H1 (cell line): ENCODE measurements around the gene DMBT1. TPM values are rescaled to one million over a fixed set of nuclear protein-coding genes. Genes with fewer than 3 reads are reported as not detected.

ENCODE experiments used
- CTCF ChIA-PET: fragments of 300-600 bp; sonication (Branson Sonifier 250); formaldehyde crosslinking; loops from one replicate; lab custom pipeline; 2021; ENCODE audit not compliant: partially characterized antibody; lab: Charles Lee
- POLR2A ChIA-PET: fragments of 300-600 bp; sonication (Branson Sonifier 250); formaldehyde crosslinking; loops from one replicate; lab custom pipeline; 2021; ENCODE audit warnings: inconsistent platforms; ENCODE audit not compliant: partially characterized antibody; lab: Charles Lee
- DNase-seq, 2 experiments: peaks; one replicate each; pipeline versions ENCODE4 v3.0.0 to v3.0.0-alpha.2; 2010 to 2022; ENCODE audit warnings: low spot score in 2 of 2, low read depth in 1 of 2, mixed read lengths in 1 of 2
- FAIRE-seq: peaks from 2 replicates; lab custom pipeline; 2011; peaks lifted over from hg19 to GRCh38; lab: Jason Lieb, UNC
- H2AFZ ChIP-seq: 2 replicates; pipeline ENCODE4 v1.8.1; 2012; ENCODE audit warnings: low read length, inconsistent platforms
- H2AK5ac ChIP-seq: 2 replicates; pipeline ENCODE4 v1.6.1; 2013; ENCODE audit warnings: low read depth, low read length
- H2BK120ac ChIP-seq: replicated peaks from 2 replicates; pipeline ENCODE3; 2013; ENCODE audit warnings: low read depth, low read length, inconsistent platforms
- H2BK12ac ChIP-seq: 2 replicates; pipeline ENCODE4 v1.6.1; 2013; ENCODE audit warnings: low read depth, low read length
- H2BK15ac ChIP-seq: 2 replicates; pipeline ENCODE4 v1.6.1; 2013; ENCODE audit warnings: low read length
- H2BK20ac ChIP-seq: 2 replicates; pipeline ENCODE4 v1.6.1; 2013; ENCODE audit warnings: low read length
- H2BK5ac ChIP-seq: 2 replicates; pipeline ENCODE4 v1.6.1; 2013; ENCODE audit warnings: low read depth, low read length
- H3K14ac ChIP-seq: 2 replicates; pipeline ENCODE4 v1.6.1; 2013; ENCODE audit warnings: inconsistent platforms; ENCODE audit not compliant: insufficient read length
- H3K18ac ChIP-seq: 2 replicates; pipeline ENCODE4 v1.6.1; 2013; ENCODE audit warnings: low read length; ENCODE audit errors: extremely low read depth
- H3K23ac ChIP-seq: 2 replicates; pipeline ENCODE4 v1.6.1; 2013; ENCODE audit warnings: inconsistent platforms; ENCODE audit not compliant: insufficient read length
- H3K23me2 ChIP-seq: 2 replicates; pipeline ENCODE4 v1.6.1; 2013; ENCODE audit warnings: low read depth, low read length
- H3K27ac ChIP-seq: 2 replicates; pipeline ENCODE4 v1.6.1; 2011; ENCODE audit warnings: low read depth, low read length, inconsistent platforms
- H3K27me3 ChIP-seq, 4 experiments: replicated peaks in 1 of 4; 1 replicate in 1 of 4; 2 replicates in 3 of 4; pipeline versions ENCODE4 v1.6.1 to v1.8.1; 2011 to 2013; ENCODE audit warnings: low read length in 3 of 4, mild to moderate bottlenecking in 3 of 4, inconsistent platforms in 2 of 4, mixed read lengths in 2 of 4, moderate library complexity in 1 of 4; ENCODE audit not compliant: control insufficient read depth in 3 of 4, insufficient read depth in 3 of 4; ENCODE audit errors: extremely low read depth in 1 of 4
- H3K36me3 ChIP-seq, 4 experiments: 2 replicates each; pipeline versions ENCODE4 v1.6.1 to v1.8.1; 2011 to 2013; ENCODE audit warnings: mild to moderate bottlenecking in 4 of 4, low read length in 3 of 4, moderate library complexity in 2 of 4, control low read depth in 1 of 4, inconsistent platforms in 1 of 4; ENCODE audit not compliant: insufficient read depth in 4 of 4, control insufficient read depth in 2 of 4
- H3K4ac ChIP-seq: replicated peaks from 2 replicates; pipeline ENCODE3; 2013; ENCODE audit warnings: low read length, low read depth, mixed read lengths, inconsistent platforms; ENCODE audit not compliant: insufficient read length
- H3K4me1 ChIP-seq, 4 experiments: replicated peaks in 1 of 4; 1 replicate in 1 of 4; 2 replicates in 3 of 4; pipeline versions ENCODE4 v1.6.1 to v1.8.1; 2011 to 2013; ENCODE audit warnings: low read length in 3 of 4, inconsistent platforms in 2 of 4, mixed read lengths in 1 of 4; ENCODE audit not compliant: insufficient read depth in 4 of 4, control insufficient read depth in 3 of 4
- H3K4me2 ChIP-seq, 2 experiments: 2 replicates each; pipeline versions ENCODE4 v1.6.1 to v1.8.1; 2011 to 2013; ENCODE audit warnings: low read depth in 2 of 2, low read length in 2 of 2, control low read depth in 1 of 2, inconsistent platforms in 1 of 2, mild to moderate bottlenecking in 1 of 2; ENCODE audit not compliant: insufficient read depth in 1 of 2
- H3K4me3 ChIP-seq, 4 experiments: fragments of 200-600, 300-600 bp in 1 of 4; sonication (generic), shearing (Covaris generic), sonication (Bioruptor Twin) in 1 of 4; 2 replicates each; pipeline versions ENCODE4 v1.5.1 to v1.8.1; 2011 to 2016; ENCODE audit warnings: low read length in 4 of 4, low read depth in 3 of 4, control low read depth in 2 of 4, inconsistent platforms in 2 of 4, mild to moderate bottlenecking in 2 of 4, mixed read lengths in 1 of 4, moderate library complexity in 1 of 4; ENCODE audit not compliant: insufficient read depth in 2 of 4; ENCODE audit errors: extremely low read depth in 1 of 4
- H3K56ac ChIP-seq: replicated peaks from 2 replicates; pipeline ENCODE3; 2013; ENCODE audit warnings: low read depth, mild to moderate bottlenecking, mixed read lengths, low read length, inconsistent platforms; ENCODE audit not compliant: insufficient read length
- H3K79me1 ChIP-seq: 2 replicates; pipeline ENCODE4 v1.6.1; 2013; ENCODE audit warnings: low read depth, low read length, control low read depth
- H3K79me2 ChIP-seq, 2 experiments: 2 replicates each; pipeline versions ENCODE4 v1.6.1 to v1.8.1; 2012 to 2013; ENCODE audit warnings: low read length in 2 of 2, mild to moderate bottlenecking in 2 of 2, inconsistent platforms in 1 of 2; ENCODE audit not compliant: insufficient read depth in 2 of 2, control insufficient read depth in 1 of 2
- H3K9ac ChIP-seq, 4 experiments: replicated peaks in 1 of 4; 1 replicate in 1 of 4; 2 replicates in 3 of 4; pipeline versions ENCODE4 v1.6.1 to v1.8.1; 2011 to 2013; ENCODE audit warnings: low read depth in 3 of 4, low read length in 3 of 4, control low read depth in 2 of 4, mild to moderate bottlenecking in 2 of 4, moderate library complexity in 2 of 4, inconsistent platforms in 1 of 4; ENCODE audit errors: extremely low read depth in 1 of 4
- H3K9me3 ChIP-seq, 2 experiments: 2 replicates each; pipeline versions ENCODE4 v1.6.1 to v1.8.1; 2012 to 2013; ENCODE audit warnings: mild to moderate bottlenecking in 2 of 2, moderate library complexity in 2 of 2, control low read depth in 1 of 2, inconsistent platforms in 1 of 2, low read depth in 1 of 2, low read length in 1 of 2, mixed read lengths in 1 of 2; ENCODE audit not compliant: insufficient read depth in 2 of 2
- H4K20me1 ChIP-seq, 2 experiments: replicated peaks in 1 of 2; 2 replicates each; pipeline versions ENCODE3 to v1.8.1; 2011 to 2013; ENCODE audit warnings: inconsistent platforms in 2 of 2, low read length in 2 of 2, mild to moderate bottlenecking in 1 of 2; ENCODE audit not compliant: insufficient read depth in 2 of 2, control insufficient read depth in 1 of 2
- H4K5ac ChIP-seq: 2 replicates; pipeline ENCODE4 v1.6.1; 2013; ENCODE audit warnings: low read length, low read depth, mixed read lengths, inconsistent platforms; ENCODE audit not compliant: insufficient read length
- H4K8ac ChIP-seq: 2 replicates; pipeline ENCODE4 v1.8.0; 2013; ENCODE audit warnings: mild to moderate bottlenecking, moderate library complexity, low read length, inconsistent platforms; ENCODE audit not compliant: insufficient read depth; ENCODE audit errors: extremely low read depth
- H4K91ac ChIP-seq: replicated peaks from 2 replicates; pipeline ENCODE3; 2013; ENCODE audit warnings: low read length, mixed read lengths, inconsistent platforms; ENCODE audit not compliant: insufficient read length
- JUN ChIP-seq: IDR thresholded peaks from 2 replicates; pipeline ENCODE4 v1.6.1; 2011; ENCODE audit warnings: low read depth, mild to moderate bottlenecking, improper control_type of control experiment, low read length
- RXRA ChIP-seq: IDR thresholded peaks from 2 replicates; pipeline ENCODE4 v1.6.1; 2011; ENCODE audit warnings: low read depth, mild to moderate bottlenecking, low read length, moderate library complexity; ENCODE audit not compliant: insufficient read depth
- SIRT6 ChIP-seq: IDR thresholded peaks from one replicate; pipeline ENCODE4 v1.7.1; 2012; ENCODE audit warnings: low read length, inconsistent platforms
- WGBS, 2 experiments: shearing (Covaris generic) in 1 of 2; methylation state at CpG; one replicate each; pipeline versions ENCODE4 v1.1.6 to v1.1.7; 2013 to 2015; ENCODE audit warnings: low lambda C conversion rate in 2 of 2, mixed read lengths in 2 of 2, inconsistent platforms in 1 of 2, low coverage in 1 of 2, missing lambda C conversion rate in 1 of 2; ENCODE audit not compliant: insufficient replicate concordance in 2 of 2, insufficient coverage in 1 of 2, insufficient read length in 1 of 2; ENCODE audit errors: extremely low coverage in 1 of 2, missing lambda C conversion rate in 1 of 2; 5-methylcytosine and 5-hydroxymethylcytosine counted together
- polyA plus RNA-seq, 7 experiments: library from polyadenylated mRNA; depleted of rRNA in 3 of 7; stranded (reverse) in 5 of 7; unstranded in 2 of 7; fragments of >200 nt in 5 of 7; fragments of 200-250 nt in 2 of 7; gene quantifications; 1 replicate in 5 of 7; 2 replicates in 1 of 7; 4 replicates in 1 of 7; pipeline versions ENCODE4 v1.2.1 to v1.2.3, GENCODE V29; 2011 to 2013; ENCODE audit warnings: missing spikeins in 2 of 7, mixed read lengths in 2 of 7
- total RNA-seq: library from RNA; stranded (reverse); fragmentation: NEBNext Ultra II Directional; extraction: Animal tissue kit (Norgen Biotek cat#: 25700); gene quantifications from 2 replicates; pipeline ENCODE4 v1.2.1, GENCODE V29; 2021

DMBT1 gene
- total and polyA plus RNA-seq, 2 of the 8 experiments (the other 6 are each of a cell fraction or from before 2014, with no cell fraction given), result 0.03 TPM; not detected in 1

GRCh38 chr10:122526892-122527291 lies 33.7 kb upstream of the DMBT1 start:
- no peaks in the 10 kb centered on the region for H4K20me1 ChIP-seq
- H3K79me2 ChIP-seq, result no peaks in the 10 kb centered on the region
- H3K9me3 ChIP-seq, result peaks cover 0 to 3% of the 10 kb centered on the region in 2 experiments; a peak in 2 of 4 replicates
- H2AFZ ChIP-seq, result no peak overlapping the region
- CTCF ChIA-PET, result interaction anchor here (5.7 kb wide), 1 partner anchor 40 kb away, joined by 29 read pairs; no protein-coding TSS in a partner anchor
- H3K9ac ChIP-seq, result no peak overlapping the region
- 84% methylated on average over 5 of the region's 5 CpGs; no CpG with 5 or more reads in 1 of the 2 experiments for WGBS, 2 experiments
- no peak overlapping the region for H4K91ac ChIP-seq
- no peak for FAIRE-seq
- H3K4me2 ChIP-seq, result no peak overlapping the region
- no peak overlapping the region for H3K14ac ChIP-seq
- H3K56ac ChIP-seq, result no peak overlapping the region
- POLR2A ChIA-PET, result no interaction called here
- H3K23me2 ChIP-seq, result no peaks in the 10 kb centered on the region
- TF ChIP-seq RXRA, result no peak
- no peak for TF ChIP-seq JUN
- no peak for TF ChIP-seq SIRT6
- no peak overlapping the region for H2BK20ac ChIP-seq
- no peak overlapping the region for H2BK15ac ChIP-seq
- H2BK12ac ChIP-seq, result no peak overlapping the region
- no peak overlapping the region for H2BK120ac ChIP-seq
- H3K4me3 ChIP-seq, result no peak overlapping the region
- no peak overlapping the region for H3K18ac ChIP-seq
- no peak overlapping the region for H3K27ac ChIP-seq
- H3K36me3 ChIP-seq, result no peaks in the 10 kb centered on the region
- H2AK5ac ChIP-seq, result no peak overlapping the region
- no peak overlapping the region for H4K8ac ChIP-seq
- no peak for DNase-seq
- H3K4me1 ChIP-seq, result no peaks in the 10 kb centered on the region; a peak in 1 of 7 replicates
- H3K27me3 ChIP-seq, result no peaks in the 10 kb centered on the region
- H2BK5ac ChIP-seq, result no peak overlapping the region
- H3K79me1 ChIP-seq, result no peaks in the 10 kb centered on the region
- no peak overlapping the region for H3K4ac ChIP-seq
- H4K5ac ChIP-seq, result no peak overlapping the region
- no peak overlapping the region for H3K23ac ChIP-seq
